H7 (cell line): ENCODE data around the gene TSPAN32. TPM values are rescaled to one million over a fixed set of nuclear protein-coding genes. Genes with fewer than 3 reads are reported as not detected.
A peak's percentile ranks its signal among the peaks of the same experiment; 100 is the strongest.

Source experiments
- DNase-seq: peaks from one replicate; pipeline ENCODE4 v3.0.0; 2012
- H3K27me3 ChIP-seq: 2 replicates; pipeline ENCODE4 v1.6.0; 2011; ENCODE audit warnings: mild to moderate bottlenecking, low read length; ENCODE audit not compliant: control insufficient read depth, insufficient read depth
- H3K36me3 ChIP-seq: replicated peaks from 2 replicates; pipeline ENCODE4 v1.5.1; 2011; ENCODE audit warnings: low read length; ENCODE audit not compliant: control insufficient read depth, insufficient read depth
- H3K4me3 ChIP-seq: 2 replicates; pipeline ENCODE4 v1.5.1; 2011; ENCODE audit warnings: low read depth, mild to moderate bottlenecking, control low read depth, low read length, moderate library complexity; ENCODE audit not compliant: insufficient read depth
- total RNA-seq: library from RNA; depleted of rRNA; stranded (reverse); fragments of >200 nt; shearing (Covaris generic); gene quantifications from 2 replicates; pipeline ENCODE4 v1.2.3, GENCODE V29; 2014

Gene TSPAN32
- total RNA-seq, 1 experiment from 2014 or later = not detected

- peak; percentile 49 for DNase-seq
- Histone ChIP-seq H3K4me3 (no peak overlapping the region), H3K27me3 (no peaks in the 10 kb centered on the region), H3K36me3 (no peaks in the 10 kb centered on the region)
These were observed 11.4 kb upstream of the TSPAN32 start for GRCh38 chr11:2290351-2290841.

GRCh38 chr11:2293531-2293971, 8.3 kb upstream of the TSPAN32 start:
- H3K36me3 ChIP-seq = no peaks in the 10 kb centered on the region
- no peak overlapping the region for H3K4me3 ChIP-seq
- DNase-seq = peak; percentile 27
- no peaks in the 10 kb centered on the region for H3K27me3 ChIP-seq

- no peaks in the 10 kb centered on the region for H3K27me3 ChIP-seq
- no peaks in the 10 kb centered on the region for H3K36me3 ChIP-seq
- H3K4me3 ChIP-seq = no peak overlapping the region
- peak; percentile 69 for DNase-seq
These were observed 7.6 kb upstream of the TSPAN32 start for GRCh38 chr11:2293984-2294925.

- Histone ChIP-seq H3K4me3 (no peak overlapping the region), H3K36me3 (no peaks in the 10 kb centered on the region), H3K27me3 (no peaks in the 10 kb centered on the region)
- DNase-seq = peak; percentile 16
These were observed 6.9 kb upstream of the TSPAN32 start for GRCh38 chr11:2294926-2295290.

GRCh38 chr11:2295971-2296912, 5.6 kb upstream of the TSPAN32 start:
- H3K4me3 ChIP-seq = no peak overlapping the region
- no peaks in the 10 kb centered on the region for H3K36me3 ChIP-seq
- H3K27me3 ChIP-seq = no peaks in the 10 kb centered on the region
- peak; percentile 33 for DNase-seq

- no peaks in the 10 kb centered on the region for H3K27me3 ChIP-seq
- H3K36me3 ChIP-seq = no peaks in the 10 kb centered on the region
- no peak overlapping the region for H3K4me3 ChIP-seq
- no peak for DNase-seq
These were observed 4.7 kb upstream of the TSPAN32 start for GRCh38 chr11:2296913-2297622.

- Histone ChIP-seq H3K27me3 (no peaks in the 10 kb centered on the region), H3K4me3 (no peak overlapping the region), H3K36me3 (no peaks in the 10 kb centered on the region)
- DNase-seq = no peak
These were observed 4.2 kb upstream of the TSPAN32 start for GRCh38 chr11:2297623-2298030.

GRCh38 chr11:2298131-2298794, 3.5 kb upstream of the TSPAN32 start:
- Histone ChIP-seq H3K27me3 (no peaks in the 10 kb centered on the region), H3K4me3 (no peak overlapping the region), H3K36me3 (no peaks in the 10 kb centered on the region)
- DNase-seq = peak; percentile 43

GRCh38 chr11:2298795-2299761, 2.7 kb upstream of the TSPAN32 start:
- H3K4me3 ChIP-seq = no peak overlapping the region
- H3K36me3 ChIP-seq = no peaks in the 10 kb centered on the region
- H3K27me3 ChIP-seq = no peaks in the 10 kb centered on the region
- DNase-seq = peak; percentile 93

- no peaks in the 10 kb centered on the region for H3K36me3 ChIP-seq
- no peak overlapping the region for H3K4me3 ChIP-seq
- H3K27me3 ChIP-seq = no peaks in the 10 kb centered on the region
- peak; percentile 43 for DNase-seq
These were observed 2.0 kb upstream of the TSPAN32 start for GRCh38 chr11:2299773-2300172.

GRCh38 chr11:2300290-2300935, 1.4 kb upstream of the TSPAN32 start:
- Histone ChIP-seq H3K4me3 (no peak overlapping the region), H3K27me3 (no peaks in the 10 kb centered on the region), H3K36me3 (no peaks in the 10 kb centered on the region)
- peak; percentile 55 for DNase-seq

GRCh38 chr11:2300936-2301630, 730 bp upstream of the TSPAN32 start:
- Histone ChIP-seq H3K36me3 (no peaks in the 10 kb centered on the region), H3K4me3 (no peak overlapping the region), H3K27me3 (no peaks in the 10 kb centered on the region)
- peak; percentile 63 for DNase-seq
